ENCODE measurements around the gene FNDC3B.

Gene FNDC3B

DNA sequence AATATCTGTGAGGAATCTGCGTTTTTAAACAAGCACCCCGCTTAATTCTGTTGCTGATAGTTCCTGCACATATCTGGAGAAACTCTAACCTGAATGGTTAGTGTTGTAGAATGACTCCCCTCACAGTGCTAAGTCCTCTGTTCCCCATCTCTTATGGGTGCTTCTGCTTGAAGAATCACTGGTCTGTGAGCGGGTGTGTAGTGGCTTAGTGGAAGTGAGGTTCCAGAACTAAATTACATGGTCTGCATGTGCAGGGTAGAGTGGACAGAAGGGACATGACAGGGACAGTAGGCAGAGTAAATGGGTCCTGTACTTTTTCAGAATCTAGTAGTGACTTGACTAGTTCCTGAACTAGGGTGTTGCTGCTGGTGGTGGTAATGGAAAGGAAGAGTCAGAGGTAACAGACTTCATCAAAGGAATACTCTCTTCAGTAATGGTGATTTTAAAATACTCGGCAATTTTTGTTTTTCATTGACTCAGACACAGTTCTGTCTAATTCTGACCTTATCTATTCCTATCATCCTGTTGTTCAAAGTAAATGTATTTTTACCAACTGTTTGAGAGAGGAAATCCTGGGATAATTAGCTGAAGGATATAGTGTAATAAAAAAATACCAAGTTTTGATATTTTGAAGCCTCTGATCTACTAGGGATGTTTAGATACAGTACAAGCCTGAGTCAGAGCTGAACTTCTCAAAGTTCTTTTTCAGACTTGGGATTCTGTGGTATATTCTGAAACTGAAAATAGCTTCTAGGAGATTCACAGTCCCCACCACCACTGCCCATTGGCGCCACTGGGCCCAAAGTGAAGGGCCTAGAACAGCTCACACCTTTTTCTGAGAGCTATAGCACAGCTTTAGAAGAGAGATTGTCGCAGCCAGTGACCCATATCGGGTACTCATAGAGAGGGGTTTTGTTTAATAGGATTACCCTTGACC is 55.5 kb downstream of the FNDC3B start:
- no peaks in the 10 kb centered on the region for H3K36me3 ChIP-seq (ENCODE audit: control insufficient read depth in 2 of 2, insufficient read depth in 1 of 2, low read length in 2 of 2)
- H3K9me3 ChIP-seq (ENCODE audit: control insufficient read depth, insufficient read depth, low read depth, low read length) = no peaks in the 10 kb centered on the region
- CTCF ChIA-PET = no interaction called here
- H3K27ac ChIP-seq (ENCODE audit: extremely low read depth, low read depth, low read length) = no peak overlapping the region
- no peaks in the 10 kb centered on the region; the same call in 1 of the 2 replicates for H3K4me1 ChIP-seq (ENCODE audit: control insufficient read depth, insufficient read depth, low read length)
- POLR2A ChIA-PET = no interaction called here
- no peak overlapping the region for H3K4me3 ChIP-seq (ENCODE audit: low read depth, low read length)
- TF ChIP-seq ZNF302 (tag by site-specific recombination; IDR thresholded peaks at IDR 0.05; ENCODE audit: low read depth) (no peak), ZNF416 (tag by site-specific recombination; IDR thresholded peaks at IDR 0.05) (no peak), ZNF341 (tag by site-specific recombination; IDR thresholded peaks at IDR 0.05; ENCODE audit: low read depth) (no peak), ZBTB20 (tag by site-specific recombination; IDR thresholded peaks at IDR 0.05) (no peak), ZNF792 (tag by site-specific recombination; IDR thresholded peaks at IDR 0.05) (no peak), ZNF791 (tag by site-specific recombination; IDR thresholded peaks at IDR 0.05) (no peak), ZNF426 (tag by site-specific recombination; IDR thresholded peaks at IDR 0.05) (no peak), BCL11B (tag by site-specific recombination; IDR thresholded peaks at IDR 0.05; ENCODE audit: low read depth) (no peak), ZNF561 (tag by site-specific recombination; IDR thresholded peaks at IDR 0.05; ENCODE audit: borderline replicate concordance) (no peak), MYNN (tag by site-specific recombination; IDR thresholded peaks at IDR 0.05; ENCODE audit: borderline replicate concordance) (no peak), ZNF223 (tag by site-specific recombination; IDR thresholded peaks at IDR 0.05) (no peak), ZNF624 (tag by site-specific recombination; IDR thresholded peaks at IDR 0.05) (no peak), ZNF610 (tag by site-specific recombination; IDR thresholded peaks at IDR 0.05; ENCODE audit: borderline replicate concordance) (no peak)
- TF ChIP-seq, protein P1, sequence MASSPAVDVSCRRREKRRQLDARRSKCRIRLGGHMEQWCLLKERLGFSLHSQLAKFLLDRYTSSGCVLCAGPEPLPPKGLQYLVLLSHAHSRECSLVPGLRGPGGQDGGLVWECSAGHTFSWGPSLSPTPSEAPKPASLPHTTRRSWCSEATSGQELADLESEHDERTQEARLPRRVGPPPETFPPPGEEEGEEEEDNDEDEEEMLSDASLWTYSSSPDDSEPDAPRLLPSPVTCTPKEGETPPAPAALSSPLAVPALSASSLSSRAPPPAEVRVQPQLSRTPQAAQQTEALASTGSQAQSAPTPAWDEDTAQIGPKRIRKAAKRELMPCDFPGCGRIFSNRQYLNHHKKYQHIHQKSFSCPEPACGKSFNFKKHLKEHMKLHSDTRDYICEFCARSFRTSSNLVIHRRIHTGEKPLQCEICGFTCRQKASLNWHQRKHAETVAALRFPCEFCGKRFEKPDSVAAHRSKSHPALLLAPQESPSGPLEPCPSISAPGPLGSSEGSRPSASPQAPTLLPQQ (tag by site-specific recombination; IDR thresholded peaks at IDR 0.05) = no peak
- TF ChIP-seq, protein P2, sequence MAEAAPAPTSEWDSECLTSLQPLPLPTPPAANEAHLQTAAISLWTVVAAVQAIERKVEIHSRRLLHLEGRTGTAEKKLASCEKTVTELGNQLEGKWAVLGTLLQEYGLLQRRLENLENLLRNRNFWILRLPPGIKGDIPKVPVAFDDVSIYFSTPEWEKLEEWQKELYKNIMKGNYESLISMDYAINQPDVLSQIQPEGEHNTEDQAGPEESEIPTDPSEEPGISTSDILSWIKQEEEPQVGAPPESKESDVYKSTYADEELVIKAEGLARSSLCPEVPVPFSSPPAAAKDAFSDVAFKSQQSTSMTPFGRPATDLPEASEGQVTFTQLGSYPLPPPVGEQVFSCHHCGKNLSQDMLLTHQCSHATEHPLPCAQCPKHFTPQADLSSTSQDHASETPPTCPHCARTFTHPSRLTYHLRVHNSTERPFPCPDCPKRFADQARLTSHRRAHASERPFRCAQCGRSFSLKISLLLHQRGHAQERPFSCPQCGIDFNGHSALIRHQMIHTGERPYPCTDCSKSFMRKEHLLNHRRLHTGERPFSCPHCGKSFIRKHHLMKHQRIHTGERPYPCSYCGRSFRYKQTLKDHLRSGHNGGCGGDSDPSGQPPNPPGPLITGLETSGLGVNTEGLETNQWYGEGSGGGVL (tag by site-specific recombination; IDR thresholded peaks at IDR 0.05) = no peak

DNA sequence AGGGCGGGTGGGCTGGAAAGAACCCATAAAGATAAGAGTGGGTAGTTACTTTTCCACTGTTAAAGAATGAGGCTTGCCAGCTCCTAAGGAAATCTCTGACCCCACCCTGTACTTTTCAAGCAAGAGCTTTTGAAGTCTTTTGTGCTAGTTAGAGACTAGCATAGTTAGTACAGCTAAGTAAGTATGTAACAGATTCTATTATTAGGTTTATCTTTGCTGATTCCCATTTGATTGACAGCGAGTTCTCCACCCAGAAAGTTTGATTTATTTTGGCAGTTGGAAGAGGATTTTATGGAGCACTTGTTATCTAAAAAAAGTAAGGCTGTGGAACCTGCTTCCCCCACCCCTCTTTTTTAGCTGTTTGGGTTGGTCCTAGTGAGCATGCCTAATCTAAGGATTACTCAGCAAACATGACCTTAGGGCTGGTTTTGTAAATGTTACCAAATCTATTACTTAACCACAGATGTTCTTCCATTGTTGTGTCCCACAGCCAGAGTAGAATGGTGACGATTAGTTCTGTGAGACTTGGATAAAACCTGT is 57.6 kb downstream of the FNDC3B start:
- no peak overlapping the region for H3K4me3 ChIP-seq (ENCODE audit: low read depth, low read length)
- no peak for TF ChIP-seq ZNF10 (tag by site-specific recombination; IDR thresholded peaks at IDR 0.05)
- TF ChIP-seq ZBTB20 (tag by site-specific recombination; IDR thresholded peaks at IDR 0.05) = no peak
- no peak for TF ChIP-seq GLI4 (tag by site-specific recombination; IDR thresholded peaks at IDR 0.05)
- TF ChIP-seq SETDB1 (IDR thresholded peaks at IDR 0.05; ENCODE audit: insufficient read length, low read length) = no peak
- no peak for TF ChIP-seq ZNF121 (tag by site-specific recombination; IDR thresholded peaks at IDR 0.05)
- TF ChIP-seq ZNF394 (tag by site-specific recombination; IDR thresholded peaks at IDR 0.05; ENCODE audit: borderline replicate concordance) = no peak
- no peak for TF ChIP-seq ZNF146 (tag by site-specific recombination; IDR thresholded peaks at IDR 0.05)
- TF ChIP-seq OSR2 (tag by site-specific recombination; IDR thresholded peaks at IDR 0.05) = 0 out of 2 replicates have a peak, but pooled peaks have one; percentile 14
- peak; percentile 66 for TF ChIP-seq ZXDB (tag by site-specific recombination; IDR thresholded peaks at IDR 0.05)
- TF ChIP-seq, protein P3, sequence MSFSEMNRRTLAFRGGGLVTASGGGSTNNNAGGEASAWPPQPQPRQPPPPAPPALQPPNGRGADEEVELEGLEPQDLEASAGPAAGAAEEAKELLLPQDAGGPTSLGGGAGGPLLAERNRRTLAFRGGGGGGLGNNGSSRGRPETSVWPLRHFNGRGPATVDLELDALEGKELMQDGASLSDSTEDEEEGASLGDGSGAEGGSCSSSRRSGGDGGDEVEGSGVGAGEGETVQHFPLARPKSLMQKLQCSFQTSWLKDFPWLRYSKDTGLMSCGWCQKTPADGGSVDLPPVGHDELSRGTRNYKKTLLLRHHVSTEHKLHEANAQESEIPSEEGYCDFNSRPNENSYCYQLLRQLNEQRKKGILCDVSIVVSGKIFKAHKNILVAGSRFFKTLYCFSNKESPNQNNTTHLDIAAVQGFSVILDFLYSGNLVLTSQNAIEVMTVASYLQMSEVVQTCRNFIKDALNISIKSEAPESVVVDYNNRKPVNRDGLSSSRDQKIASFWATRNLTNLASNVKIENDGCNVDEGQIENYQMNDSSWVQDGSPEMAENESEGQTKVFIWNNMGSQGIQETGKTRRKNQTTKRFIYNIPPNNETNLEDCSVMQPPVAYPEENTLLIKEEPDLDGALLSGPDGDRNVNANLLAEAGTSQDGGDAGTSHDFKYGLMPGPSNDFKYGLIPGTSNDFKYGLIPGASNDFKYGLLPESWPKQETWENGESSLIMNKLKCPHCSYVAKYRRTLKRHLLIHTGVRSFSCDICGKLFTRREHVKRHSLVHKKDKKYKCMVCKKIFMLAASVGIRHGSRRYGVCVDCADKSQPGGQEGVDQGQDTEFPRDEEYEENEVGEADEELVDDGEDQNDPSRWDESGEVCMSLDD (tag by site-specific recombination; IDR thresholded peaks at IDR 0.05) = no peak
- TF ChIP-seq ZNF132 (tag by site-specific recombination; IDR thresholded peaks at IDR 0.05; ENCODE audit: borderline replicate concordance) = no peak
- no peak for TF ChIP-seq PRDM1 (tag by site-specific recombination; IDR thresholded peaks at IDR 0.05)
- TF ChIP-seq ZNF266 (tag by site-specific recombination; IDR thresholded peaks at IDR 0.05; ENCODE audit: low read depth) = no peak
- TF ChIP-seq FEZF1 (tag by site-specific recombination; IDR thresholded peaks at IDR 0.05) = 0 out of 2 replicates have a peak, but pooled peaks have one; percentile 40
- no peak for TF ChIP-seq MZF1 (tag by site-specific recombination; IDR thresholded peaks at IDR 0.05; ENCODE audit: borderline replicate concordance)
- 0 out of 2 replicates have a peak, but pooled peaks have one; percentile 24 for TF ChIP-seq BCL11B (tag by site-specific recombination; IDR thresholded peaks at IDR 0.05; ENCODE audit: low read depth)

More for the DNA sequence above, 57.6 kb downstream of the FNDC3B start:
- CTCF ChIA-PET = interaction anchor here (0.7 kb wide), 1 partner anchor 8 kb away, joined by 4 read pairs; no protein-coding TSS in a partner anchor
- no peak overlapping the region; the same call in 1 of the 2 replicates for H3K27ac ChIP-seq (ENCODE audit: extremely low read depth, low read depth, low read length)
- H3K4me1 ChIP-seq (ENCODE audit: control insufficient read depth, insufficient read depth, low read length) = no peaks in the 10 kb centered on the region; the same call in 1 of the 2 replicates
- POLR2A ChIA-PET = interaction anchor here (1.2 kb wide), 1 partner anchor 44 kb away, joined by 4 read pairs; no protein-coding TSS in a partner anchor
- H3K9me3 ChIP-seq (ENCODE audit: control insufficient read depth, insufficient read depth, low read depth, low read length) = no peaks in the 10 kb centered on the region
- H3K36me3 ChIP-seq (ENCODE audit: control insufficient read depth in 2 of 2, insufficient read depth in 1 of 2, low read length in 2 of 2) = no peaks in the 10 kb centered on the region
